Measurements from ENCODE around the gene NCOA4. TPM values are rescaled to one million over a fixed set of nuclear protein-coding genes. Genes with fewer than 3 reads are reported as not detected.

NCOA4 gene
- total and polyA plus RNA-seq, 2 of the 8 experiments (the other 6 are each of a cell fraction or from before 2014, with no cell fraction given) = 28.9 to 65.2 TPM

DNA sequence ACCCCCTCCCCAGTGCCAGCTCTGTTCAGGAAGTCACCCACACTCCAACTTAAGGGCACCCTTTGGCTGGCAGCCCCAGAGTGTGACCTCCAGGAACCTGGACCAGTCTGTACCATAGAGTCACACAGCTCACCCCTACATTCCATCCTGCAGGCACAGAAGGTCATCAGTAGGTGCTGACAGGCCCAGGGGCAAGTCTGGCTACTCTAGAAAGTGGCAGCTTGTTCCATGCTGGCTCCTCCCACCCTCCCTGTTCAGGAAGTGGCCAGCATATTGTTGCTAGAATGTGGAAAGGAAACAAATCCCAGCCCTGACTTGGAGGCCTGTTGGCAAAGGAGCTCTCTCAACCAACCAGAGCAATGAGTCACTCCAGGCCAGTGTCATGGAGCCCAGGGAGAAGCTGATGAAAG is 3.2 kb upstream of the NCOA4 start:
- no peak overlapping the region for H2BK12ac ChIP-seq (ENCODE audit: low read depth, low read length)
- H3K36me3 ChIP-seq (ENCODE audit: control insufficient read depth in 2 of 4, insufficient read depth in 4 of 4, low read length in 3 of 4) = no peaks in the 10 kb centered on the region
- no peak overlapping the region for H2BK120ac ChIP-seq (replicated peaks; ENCODE audit: low read depth, low read length)
- no peak overlapping the region for H2BK20ac ChIP-seq (ENCODE audit: low read length)
- no peak overlapping the region for H3K4me3 ChIP-seq (ENCODE audit: extremely low read depth in 1 of 4, insufficient read depth in 2 of 4, low read depth in 3 of 4, low read length in 4 of 4)
- no peak overlapping the region for H4K5ac ChIP-seq (ENCODE audit: insufficient read length, low read depth, low read length)
- DNase-seq (ENCODE audit: low read depth in 1 of 2, low spot score in 2 of 2) (no peak), FAIRE-seq (no peak)
- ChIA-PET POLR2A (ENCODE audit: partially characterized antibody) (interaction anchor here (1.3 kb wide), 1 partner anchor 10 kb away, joined by 4 read pairs; no protein-coding TSS in a partner anchor), CTCF (ENCODE audit: partially characterized antibody) (interaction anchor here (4.7 kb wide), 1 partner anchor 194 kb away, joined by 16 read pairs; no protein-coding TSS in a partner anchor)
- no peak overlapping the region for H2BK15ac ChIP-seq (ENCODE audit: low read length)
- H3K4me2 ChIP-seq (ENCODE audit: insufficient read depth in 1 of 2, low read depth in 2 of 2, low read length in 2 of 2) = no peak overlapping the region
- peaks cover 1 to 7% of the 10 kb centered on the region in 2 experiments for H4K20me1 ChIP-seq (replicated peaks in 1 of 2; ENCODE audit: control insufficient read depth in 1 of 2, insufficient read depth in 2 of 2, low read length in 2 of 2)
- no peaks in the 10 kb centered on the region for H3K27me3 ChIP-seq (replicated peaks in 1 of 4; ENCODE audit: control insufficient read depth in 3 of 4, extremely low read depth in 1 of 4, insufficient read depth in 3 of 4, low read length in 3 of 4)
- H3K14ac ChIP-seq (ENCODE audit: insufficient read length) = no peak overlapping the region
- no peak overlapping the region for H2BK5ac ChIP-seq (ENCODE audit: low read depth, low read length)
- H4K8ac ChIP-seq (ENCODE audit: extremely low read depth, insufficient read depth, low read length) = no peak overlapping the region
- H3K79me1 ChIP-seq (ENCODE audit: low read depth, low read length) = no peaks in the 10 kb centered on the region
- H3K56ac ChIP-seq (replicated peaks; ENCODE audit: insufficient read length, low read depth, low read length) = no peak overlapping the region
- H3K9me3 ChIP-seq (ENCODE audit: insufficient read depth in 2 of 2, low read depth in 1 of 2, low read length in 1 of 2) = no peaks in the 10 kb centered on the region
- no peak overlapping the region for H3K23ac ChIP-seq (ENCODE audit: insufficient read length)
- H3K18ac ChIP-seq (ENCODE audit: extremely low read depth, low read length) = no peak overlapping the region
- no peak overlapping the region for H2AK5ac ChIP-seq (ENCODE audit: low read depth, low read length)
- H3K79me2 ChIP-seq (ENCODE audit: control insufficient read depth in 1 of 2, insufficient read depth in 2 of 2, low read length in 2 of 2) = peaks cover 0 to 11% of the 10 kb centered on the region in 2 experiments; a peak in 2 of 4 replicates
- no peak overlapping the region for H2AFZ ChIP-seq (ENCODE audit: low read length)
- H3K4me1 ChIP-seq (replicated peaks in 1 of 4; ENCODE audit: control insufficient read depth in 3 of 4, insufficient read depth in 4 of 4, low read length in 3 of 4) = peaks cover 0 to 12% (median 3%) of the 10 kb centered on the region in 4 experiments; a peak in 5 of 7 replicates
- peaks cover 4% of the 10 kb centered on the region; the same call in 1 of the 2 replicates for H3K23me2 ChIP-seq (ENCODE audit: low read depth, low read length)
- TF ChIP-seq SIX5 (IDR thresholded peaks at IDR 0.05; ENCODE audit: low read depth, low read length) = no peak
- no peak for TF ChIP-seq RXRA (IDR thresholded peaks at IDR 0.05; ENCODE audit: insufficient read depth, low read depth, low read length)
- no peak for TF ChIP-seq CHD2 (IDR thresholded peaks at IDR 0.05; ENCODE audit: low read length)
- TF ChIP-seq RAD21 (IDR thresholded peaks at IDR 0.05 in 1 of 2, conservative IDR thresholded peaks at IDR 0.05 in 1 of 2; ENCODE audit: low read depth in 2 of 2, low read length in 2 of 2) = no peak
- no peak overlapping the region for H3K9ac ChIP-seq (replicated peaks in 1 of 4; ENCODE audit: extremely low read depth in 1 of 4, low read depth in 3 of 4, low read length in 3 of 4)
- no peak overlapping the region for H4K91ac ChIP-seq (replicated peaks; ENCODE audit: insufficient read length, low read length)
- H3K4ac ChIP-seq (replicated peaks; ENCODE audit: insufficient read length, low read depth, low read length) = no peak overlapping the region
- H3K27ac ChIP-seq (ENCODE audit: low read depth, low read length) = no peak overlapping the region
